Measurements from ENCODE around the gene CBFA2T2.

DNA sequence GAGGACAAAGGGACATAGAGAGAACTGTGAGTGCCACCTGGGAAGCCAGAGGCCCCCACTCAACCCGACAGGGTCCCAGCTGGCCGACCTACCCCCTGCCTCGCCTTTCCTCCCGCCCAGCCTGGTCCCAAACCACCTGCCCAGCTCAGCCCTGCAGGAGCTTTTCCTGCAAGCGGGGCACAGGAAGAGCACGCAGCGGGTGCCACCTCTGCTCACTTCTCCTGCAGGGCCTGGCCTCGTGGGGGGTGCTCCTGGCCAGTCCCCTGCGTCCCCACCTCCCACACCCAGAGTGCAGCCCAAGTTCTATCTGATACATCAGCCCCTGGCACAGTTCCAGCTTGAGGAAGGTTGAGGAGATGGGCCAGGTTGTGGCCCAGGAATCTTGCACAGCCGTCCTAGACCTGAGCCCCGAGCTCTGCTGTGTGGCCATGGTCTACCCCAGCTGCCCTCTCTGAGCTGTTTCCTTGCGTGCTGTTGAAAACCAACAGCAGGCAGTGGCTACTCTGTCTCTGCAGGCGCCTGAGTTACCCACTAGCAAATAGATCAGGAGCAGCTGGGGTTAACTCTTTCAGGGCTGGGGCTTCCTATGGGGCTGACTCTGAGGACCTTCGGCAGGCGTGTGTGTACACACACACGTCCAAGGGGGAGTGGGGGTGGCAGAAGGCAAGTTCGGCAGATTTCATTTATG lies 182.7 kb downstream of the CBFA2T2 start:
- TF ChIP-seq, protein P1, sequence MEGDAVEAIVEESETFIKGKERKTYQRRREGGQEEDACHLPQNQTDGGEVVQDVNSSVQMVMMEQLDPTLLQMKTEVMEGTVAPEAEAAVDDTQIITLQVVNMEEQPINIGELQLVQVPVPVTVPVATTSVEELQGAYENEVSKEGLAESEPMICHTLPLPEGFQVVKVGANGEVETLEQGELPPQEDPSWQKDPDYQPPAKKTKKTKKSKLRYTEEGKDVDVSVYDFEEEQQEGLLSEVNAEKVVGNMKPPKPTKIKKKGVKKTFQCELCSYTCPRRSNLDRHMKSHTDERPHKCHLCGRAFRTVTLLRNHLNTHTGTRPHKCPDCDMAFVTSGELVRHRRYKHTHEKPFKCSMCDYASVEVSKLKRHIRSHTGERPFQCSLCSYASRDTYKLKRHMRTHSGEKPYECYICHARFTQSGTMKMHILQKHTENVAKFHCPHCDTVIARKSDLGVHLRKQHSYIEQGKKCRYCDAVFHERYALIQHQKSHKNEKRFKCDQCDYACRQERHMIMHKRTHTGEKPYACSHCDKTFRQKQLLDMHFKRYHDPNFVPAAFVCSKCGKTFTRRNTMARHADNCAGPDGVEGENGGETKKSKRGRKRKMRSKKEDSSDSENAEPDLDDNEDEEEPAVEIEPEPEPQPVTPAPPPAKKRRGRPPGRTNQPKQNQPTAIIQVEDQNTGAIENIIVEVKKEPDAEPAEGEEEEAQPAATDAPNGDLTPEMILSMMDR (optimal IDR thresholded peaks at IDR 0.05 in 1 of 3, IDR thresholded peaks at IDR 0.05 in 1 of 3, conservative IDR thresholded peaks at IDR 0.05 in 1 of 3; ENCODE audit: extremely low read depth in 1 of 3, insufficient read depth in 2 of 3, low read length in 3 of 3), result no peak
- no peak for TF ChIP-seq EZH2 (IDR thresholded peaks at IDR 0.05; ENCODE audit: low read length)

Measured in keratinocyte (primary cell).